K562 (cell line): ENCODE results near the gene SGMS1. TPM values are rescaled to one million over a fixed set of nuclear protein-coding genes. Genes with fewer than 3 reads are reported as not detected.

Experiments
- CHD4 ChIP-seq: fragments of 200-600 bp; sonication (generic); IDR thresholded peaks from 3 replicates; pipeline ENCODE4 v1.6.1; 2012; ENCODE audit warnings: low read depth, mild to moderate bottlenecking, mixed read lengths, low read length, inconsistent platforms; ENCODE audit not compliant: insufficient read depth, insufficient replicate concordance, poor library complexity, severe bottlenecking
- CXXC5 ChIP-seq: fragments of 250-450 bp; sonication (Bioruptor Pico); IDR thresholded peaks from 2 replicates; pipeline ENCODE4 v1.8.0; 2022; ENCODE audit warnings: inconsistent platforms, mild to moderate bottlenecking, moderate library complexity
- ELF1 ChIP-seq: fragments of 200-800 bp; sonication (Bioruptor generic); IDR thresholded peaks from 2 replicates; pipeline ENCODE4 v1.6.1; 2016; ENCODE audit warnings: missing genetic modification characterization, missing compliant biosample characterization
- HSF4 ChIP-seq: fragments of 250-450 bp; sonication (Bioruptor Pico); IDR thresholded peaks from 2 replicates; pipeline ENCODE4 v2.1.2; 2022; ENCODE audit warnings: mild to moderate bottlenecking, moderate library complexity, borderline replicate concordance
- IRF1 ChIP-seq: sonication (generic); formaldehyde crosslinking; IDR thresholded peaks from 2 replicates; pipeline ENCODE4 v1.8.0; 2022; ENCODE audit warnings: missing genetic modification reagents, mild to moderate bottlenecking, borderline replicate concordance
- IRF2 ChIP-seq: sonication (generic); formaldehyde crosslinking; IDR thresholded peaks from 2 replicates; pipeline ENCODE4 v1.8.1; 2022; ENCODE audit warnings: mild to moderate bottlenecking, missing genetic modification reagents
- KAT8 ChIP-seq: fragments of 450-650 bp; IDR thresholded peaks from 2 replicates; pipeline ENCODE4 v1.6.1; 2016; ENCODE audit warnings: low read depth, mild to moderate bottlenecking
- LEF1 ChIP-seq: fragments of 450-650 bp; IDR thresholded peaks from 2 replicates; pipeline ENCODE4 v1.6.1; 2016; ENCODE audit warnings: mild to moderate bottlenecking
- MTA3 ChIP-seq: fragments of 450-650 bp; formaldehyde crosslinking; IDR thresholded peaks from 2 replicates; pipeline ENCODE4 v1.6.1; 2017; ENCODE audit warnings: mild to moderate bottlenecking, borderline replicate concordance
- MYNN ChIP-seq, 2 experiments: sonication (generic); formaldehyde crosslinking in 1 of 2; IDR thresholded peaks; 2 replicates each; pipeline versions ENCODE4 v1.5.0 to v1.6.1; 2016 to 2020; ENCODE audit warnings: antibody characterized with exemption in 1 of 2, missing genetic modification reagents in 1 of 2
- PHTF2 ChIP-seq: fragments of 250-450 bp; sonication (Bioruptor Pico); IDR thresholded peaks from 2 replicates; pipeline ENCODE4 v1.5.0; 2021; ENCODE audit warnings: mild to moderate bottlenecking
- PYGO2 ChIP-seq: fragments of 450-650 bp; IDR thresholded peaks from 2 replicates; pipeline ENCODE4 v1.6.1; 2016; ENCODE audit warnings: mild to moderate bottlenecking, missing genetic modification characterization, moderate library complexity, missing compliant biosample characterization
- SMAD3 ChIP-seq: fragments of 450-650 bp; formaldehyde crosslinking; conservative IDR thresholded peaks from 2 replicates; pipeline ENCODE4 v1.4.0; 2020; ENCODE audit warnings: mild to moderate bottlenecking
- TAL1 ChIP-seq: fragments of 450-650 bp; IDR thresholded peaks from 2 replicates; pipeline ENCODE4 v1.6.1; 2016; ENCODE audit warnings: mild to moderate bottlenecking
- ZBED1 ChIP-seq: IDR thresholded peaks from 2 replicates; pipeline ENCODE4 v1.6.1; 2014
- ZBTB7A ChIP-seq: IDR thresholded peaks from 2 replicates; pipeline ENCODE4 v1.6.1; 2011; ENCODE audit warnings: low read depth, mild to moderate bottlenecking, low read length, moderate library complexity, borderline replicate concordance; ENCODE audit not compliant: control insufficient read depth
- ZNF318 ChIP-seq, 2 experiments: fragments of 450-650 bp; IDR thresholded peaks; 2 replicates each; pipeline ENCODE4 v1.6.1; 2016; ENCODE audit warnings: mild to moderate bottlenecking in 2 of 2, borderline replicate concordance in 1 of 2, low read depth in 1 of 2, moderate library complexity in 1 of 2
- ZNF695 ChIP-seq: fragments of 450-650 bp; formaldehyde crosslinking; IDR thresholded peaks from 2 replicates; pipeline ENCODE4 v1.4.0; 2020; ENCODE audit warnings: mild to moderate bottlenecking, moderate library complexity
- ZSCAN29 ChIP-seq: fragments of 450-650 bp; IDR thresholded peaks from 2 replicates; pipeline ENCODE4 v1.6.1; 2017
- polyA plus RNA-seq, 8 experiments: library from polyadenylated mRNA; depleted of rRNA in 4 of 8; stranded (reverse) in 5 of 8; unstranded in 3 of 8; fragments of >200 nt; fragmentation: Nextera tagmentation in 2 of 8; fragmentation: Illumina TruSeq in 1 of 8; extraction: Ambion mirVana in 2 of 8; extraction: Trizol in 1 of 8; gene quantifications; 2 replicates each; pipeline versions ENCODE4 v1.2.1 to v1.2.3, GENCODE V29; 2011 to 2014; ENCODE audit warnings: inconsistent platforms in 1 of 8, missing spikeins in 1 of 8
- total RNA-seq, 7 experiments: library from RNA; depleted of rRNA in 6 of 7; stranded (reverse); fragments of >200 nt in 6 of 7; fragmentation: Illumina TruSeq in 2 of 7; extraction: Trizol in 2 of 7; gene quantifications; 2 replicates each; pipeline versions ENCODE4 v1.2.1 to v1.2.3, GENCODE V29; 2011 to 2021; ENCODE audit warnings: low replicate concordance in 1 of 7

The SGMS1 gene
- total and polyA plus RNA-seq, 9 of the 15 experiments (the other 6 are each of a cell fraction or from before 2014, with no cell fraction given) = 22.6 to 232 (median 82.2) TPM

- TF ChIP-seq ZBTB7A (no peak), KAT8 (no peak), PHTF2 (CRISPR knock-in tag) (no peak), MTA3 (0 out of 2 replicates have a peak, but pooled peaks have one; percentile 9), HSF4 (CRISPR knock-in tag) (peak; percentile 8; the same call in 1 of the 2 replicates), ZNF318 (IDR thresholded peaks at IDR 0.05; ENCODE audit: borderline replicate concordance in 1 of 2, low read depth in 1 of 2) (no peak), CHD4 (no peak), LEF1 (0 out of 2 replicates have a peak, but pooled peaks have one; percentile 20), MYNN (IDR thresholded peaks at IDR 0.05) (no peak), MYNN (CRISPR knock-in tag; IDR thresholded peaks at IDR 0.05) (no peak), PYGO2 (tag) (no peak), ZBED1 (no peak), IRF2 (no peak), CXXC5 (CRISPR knock-in tag) (peak; percentile 52), ZSCAN29 (peak; percentile 74; the same call in 1 of the 2 replicates), IRF1 (CRISPR knock-in tag) (no peak), SMAD3 (CRISPR knock-in tag) (0 out of 2 replicates have a peak, but pooled peaks have one; percentile 24), ZNF695 (no peak), ELF1 (tag) (no peak), TAL1 (no peak)
Measured at GRCh38 chr10:50314169-50315071, 309.3 kb downstream of the SGMS1 start (continued).
